PC-3 (cell line): ENCODE measurements around the gene FGF11.

ENCODE experiments used
- CTCF ChIP-seq: fragments of 300-600 bp; sonication (generic); conservative IDR thresholded peaks from 2 replicates; pipeline ENCODE4 v1.5.1; 2017; ENCODE audit warnings: antibody characterized with exemption, low read depth, mild to moderate bottlenecking, low read length
- EZH2 ChIP-seq: fragments of 300-600 bp; sonication (generic); IDR thresholded peaks from one replicate; pipeline ENCODE4 v1.6.1; 2017; ENCODE audit warnings: antibody characterized with exemption, mild to moderate bottlenecking, low read length; ENCODE audit not compliant: unreplicated experiment
- EZH2phosphoT487 ChIP-seq: fragments of 300-600 bp; sonication (generic); IDR thresholded peaks from 2 replicates; pipeline ENCODE4 v1.6.1; 2018; ENCODE audit warnings: mild to moderate bottlenecking, antibody characterized with exemption, low read length, borderline replicate concordance

DNA sequence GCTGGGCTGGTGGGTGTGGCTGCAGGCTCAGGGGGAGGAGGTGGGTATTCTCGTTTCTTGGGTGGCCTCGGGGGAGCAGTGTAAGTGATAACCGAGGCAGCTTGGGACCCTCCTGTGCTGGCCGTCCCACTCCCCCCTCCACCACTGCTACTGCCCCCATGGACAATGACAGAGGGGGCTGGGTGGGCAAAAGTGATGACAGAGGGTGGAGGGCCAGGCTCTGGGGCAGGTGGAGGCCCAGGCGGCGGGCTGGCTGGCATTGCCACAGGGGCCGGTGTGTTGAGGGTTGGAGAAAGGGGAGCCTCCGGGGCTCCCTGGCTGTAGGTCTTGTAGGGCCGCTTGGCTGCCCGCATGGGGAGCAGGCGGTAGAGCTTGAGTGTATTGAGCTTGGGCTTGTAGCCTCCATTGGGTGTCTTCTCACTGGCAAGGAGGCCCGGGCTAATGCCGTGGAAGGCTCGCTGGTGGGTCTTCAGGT, 24.1 kb downstream of the FGF11 start:
- TF ChIP-seq CTCF (no peak), EZH2 (no peak), EZH2phosphoT487 (no peak)
